Measurements from ENCODE around the gene BCOR.

GRCh38 chrX:40090961-40091360 is 6.8 kb downstream of the BCOR start:
- no peak for TF ChIP-seq CTCF (conservative IDR thresholded peaks at IDR 0.05; ENCODE audit: low read depth, low read length)
- TF ChIP-seq POLR2A (IDR thresholded peaks at IDR 0.05; ENCODE audit: low read depth, low read length): no peak
- TF ChIP-seq SMC3 (IDR thresholded peaks at IDR 0.05; ENCODE audit: low read depth, low read length): no peak
- no peak for TF ChIP-seq USF2 (IDR thresholded peaks at IDR 0.05; ENCODE audit: low read depth, low read length)
- no peak for TF ChIP-seq ELK1 (IDR thresholded peaks at IDR 0.05; ENCODE audit: borderline replicate concordance, low read depth, low read length)
- TF ChIP-seq MAFK (IDR thresholded peaks at IDR 0.05; ENCODE audit: low read depth, low read length): no peak
- no peak for TF ChIP-seq CEBPB (IDR thresholded peaks at IDR 0.05; ENCODE audit: low read depth, low read length)
- no peak for TF ChIP-seq MAZ (IDR thresholded peaks at IDR 0.05; ENCODE audit: borderline replicate concordance, low read depth, low read length)
- TF ChIP-seq BHLHE40 (IDR thresholded peaks at IDR 0.05; ENCODE audit: low read depth, low read length): no peak
- no peak for TF ChIP-seq RAD21 (IDR thresholded peaks at IDR 0.05; ENCODE audit: low read length)
- no peak for TF ChIP-seq RFX5 (IDR thresholded peaks at IDR 0.05; ENCODE audit: low read depth, low read length)
- TF ChIP-seq MXI1 (IDR thresholded peaks at IDR 0.05; ENCODE audit: borderline replicate concordance, low read depth, low read length): no peak
- TF ChIP-seq NFE2L2 (IDR thresholded peaks at IDR 0.05; ENCODE audit: low read depth, low read length): no peak
